ENCODE measurements around the gene TRIM2. TPM values are rescaled to one million over a fixed set of nuclear protein-coding genes. Genes with fewer than 3 reads are reported as not detected.

The TRIM2 gene
- total RNA-seq, 2 experiments from 2014 or later: not detected

GRCh38 chr4:153385784-153386183 is 181.5 kb downstream of the TRIM2 start:
- no peak for ATAC-seq
- Mint-ChIP-seq H3K27me3 (no peaks in the 10 kb centered on the region), H3K27ac (no peak overlapping the region), H3K36me3 (peaks cover 17% of the 10 kb centered on the region), H3K9me3 (ENCODE audit: low read depth) (no peaks in the 10 kb centered on the region), H3K4me1 (no peaks in the 10 kb centered on the region), H3K4me3 (no peak overlapping the region)
- CTCF ChIA-PET: no interaction called here
- no peak for DNase-seq

DNA sequence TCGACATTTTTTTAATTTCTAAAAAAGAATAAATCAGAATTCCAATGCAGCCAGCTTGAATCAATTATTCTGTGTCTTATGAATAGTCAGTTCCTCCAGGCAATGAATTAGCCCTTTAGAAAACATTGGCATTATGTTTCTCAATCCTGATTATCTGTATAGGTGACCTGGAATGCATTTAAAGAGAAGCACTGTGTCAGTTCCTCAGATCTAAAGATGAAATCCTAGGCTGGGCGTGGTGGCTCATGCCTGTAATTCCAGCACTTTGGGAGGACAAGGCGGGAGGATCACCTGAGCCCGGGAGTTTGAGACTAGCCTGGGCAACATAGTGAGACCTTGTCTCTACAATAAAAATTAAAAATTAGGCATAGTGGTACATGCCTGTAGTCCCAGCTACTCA is 183.7 kb downstream of the TRIM2 start:
- Mint-ChIP-seq H3K4me1 (no peaks in the 10 kb centered on the region), H3K9me3 (ENCODE audit: low read depth) (no peaks in the 10 kb centered on the region), H3K27me3 (no peaks in the 10 kb centered on the region), H3K4me3 (no peak overlapping the region), H3K27ac (no peak overlapping the region), H3K36me3 (peaks cover 19% of the 10 kb centered on the region)
- DNase-seq (no peak), ATAC-seq (no peak)
- CTCF ChIA-PET: no interaction called here

Other genes starting within 250 kb of the TRIM2 start
- 10 to 100 TPM; 25.2 to 33.6 TPM for gene MND1, start 140.2 kb downstream of the TRIM2 start, total RNA-seq

All from activated CD8-positive, alpha-beta memory T cell treated with anti-CD3 and anti-CD28 coated beads, Interleukin-2, amount 10 ng/mL, durations not matched to agents 7 days and 5 days (primary cell).